Measurements from ENCODE around the gene RASSF3.

Gene RASSF3

DNA sequence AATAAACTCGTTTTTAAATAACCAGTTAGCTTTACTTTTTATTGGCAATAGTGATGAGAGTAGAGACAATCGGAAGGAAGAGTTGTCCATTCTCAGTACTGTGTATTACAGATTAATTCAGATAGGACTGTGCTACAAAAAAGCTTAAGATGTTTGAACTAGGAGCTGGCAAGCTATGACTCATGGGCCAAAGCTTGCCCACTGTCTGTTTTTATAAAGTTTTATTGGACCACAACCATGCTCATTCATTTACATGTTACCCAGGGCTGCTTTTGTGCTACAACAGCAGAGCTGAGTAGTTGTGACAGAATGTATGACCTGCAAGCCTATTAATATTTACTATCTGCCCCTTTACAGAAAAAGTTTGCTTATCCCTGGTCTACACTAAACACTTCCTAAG, 129.5 kb downstream of the RASSF3 start:
- TF ChIP-seq ZFX (IDR thresholded peaks at IDR 0.05; ENCODE audit: borderline replicate concordance) = no peak
- TF ChIP-seq, protein P1, sequence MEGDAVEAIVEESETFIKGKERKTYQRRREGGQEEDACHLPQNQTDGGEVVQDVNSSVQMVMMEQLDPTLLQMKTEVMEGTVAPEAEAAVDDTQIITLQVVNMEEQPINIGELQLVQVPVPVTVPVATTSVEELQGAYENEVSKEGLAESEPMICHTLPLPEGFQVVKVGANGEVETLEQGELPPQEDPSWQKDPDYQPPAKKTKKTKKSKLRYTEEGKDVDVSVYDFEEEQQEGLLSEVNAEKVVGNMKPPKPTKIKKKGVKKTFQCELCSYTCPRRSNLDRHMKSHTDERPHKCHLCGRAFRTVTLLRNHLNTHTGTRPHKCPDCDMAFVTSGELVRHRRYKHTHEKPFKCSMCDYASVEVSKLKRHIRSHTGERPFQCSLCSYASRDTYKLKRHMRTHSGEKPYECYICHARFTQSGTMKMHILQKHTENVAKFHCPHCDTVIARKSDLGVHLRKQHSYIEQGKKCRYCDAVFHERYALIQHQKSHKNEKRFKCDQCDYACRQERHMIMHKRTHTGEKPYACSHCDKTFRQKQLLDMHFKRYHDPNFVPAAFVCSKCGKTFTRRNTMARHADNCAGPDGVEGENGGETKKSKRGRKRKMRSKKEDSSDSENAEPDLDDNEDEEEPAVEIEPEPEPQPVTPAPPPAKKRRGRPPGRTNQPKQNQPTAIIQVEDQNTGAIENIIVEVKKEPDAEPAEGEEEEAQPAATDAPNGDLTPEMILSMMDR (IDR thresholded peaks at IDR 0.05) = no peak
- H3K27ac ChIP-seq = no peak overlapping the region

DNA sequence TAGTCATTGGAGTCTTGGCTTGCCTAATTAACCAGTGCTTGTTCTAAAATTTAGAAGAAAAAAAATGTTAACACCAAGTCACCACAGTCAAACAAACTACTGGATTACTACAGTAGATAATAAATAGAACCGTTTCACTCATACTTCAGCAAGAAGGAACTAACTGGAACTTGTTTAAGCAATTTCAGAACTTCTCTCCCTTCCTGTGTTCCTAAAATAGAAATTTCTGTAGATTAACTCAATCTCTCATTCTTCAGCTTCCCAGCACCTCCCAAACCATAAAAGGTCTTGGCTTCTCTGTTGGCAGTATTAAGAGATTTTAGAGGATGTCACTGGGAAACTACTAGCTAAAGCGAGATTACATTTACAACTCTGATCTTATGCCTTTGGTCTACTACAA, 130.4 kb downstream of the RASSF3 start:
- no peak overlapping the region for H3K27ac ChIP-seq
- no peak for TF ChIP-seq ZFX (IDR thresholded peaks at IDR 0.05; ENCODE audit: borderline replicate concordance)
- TF ChIP-seq, protein P1 (IDR thresholded peaks at IDR 0.05) = no peak

DNA sequence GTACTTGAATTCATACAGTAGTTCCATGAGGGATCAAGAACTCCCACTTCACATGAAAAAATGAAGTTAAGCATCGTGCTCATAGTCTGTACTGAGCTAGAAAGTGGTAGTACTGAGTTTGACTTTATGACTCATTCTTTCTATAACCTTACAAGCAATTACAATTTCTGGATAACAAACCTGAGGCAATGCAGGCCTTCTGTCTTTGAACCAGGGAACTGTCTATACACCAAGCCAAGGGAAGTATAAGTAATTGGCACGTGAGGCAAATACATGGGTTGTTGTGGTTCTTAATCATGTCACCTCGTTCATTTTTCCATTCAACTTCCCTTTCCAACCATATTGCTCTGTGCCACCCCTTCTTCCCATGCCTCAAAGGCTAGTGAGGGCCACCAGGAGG, 132.1 kb downstream of the RASSF3 start:
- no peak overlapping the region for H3K27ac ChIP-seq
- TF ChIP-seq, protein P1 (IDR thresholded peaks at IDR 0.05) = no peak
- no peak for TF ChIP-seq ZFX (IDR thresholded peaks at IDR 0.05; ENCODE audit: borderline replicate concordance)

DNA sequence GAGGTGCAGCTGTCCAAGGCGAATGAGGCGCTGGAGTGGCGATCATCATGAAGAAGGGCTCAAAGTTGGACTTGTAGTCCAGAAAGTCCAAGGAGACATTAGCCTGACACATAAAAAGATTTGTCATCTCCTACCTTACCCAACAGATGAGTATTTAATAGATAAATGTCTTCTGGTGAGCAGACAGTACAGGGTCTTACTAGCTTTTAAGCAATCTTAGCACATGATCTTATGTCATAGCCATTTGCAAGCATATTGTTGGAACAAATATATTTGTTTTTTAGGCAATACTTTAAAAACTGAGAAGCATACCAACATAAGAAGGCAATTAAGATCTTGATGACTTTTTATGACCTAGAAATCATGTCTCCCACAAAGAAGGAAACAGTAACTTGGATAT, 132.9 kb downstream of the RASSF3 start:
- TF ChIP-seq, protein P1 (IDR thresholded peaks at IDR 0.05) = no peak
- TF ChIP-seq ZFX (IDR thresholded peaks at IDR 0.05; ENCODE audit: borderline replicate concordance) = no peak
- H3K27ac ChIP-seq = no peak overlapping the region

DNA sequence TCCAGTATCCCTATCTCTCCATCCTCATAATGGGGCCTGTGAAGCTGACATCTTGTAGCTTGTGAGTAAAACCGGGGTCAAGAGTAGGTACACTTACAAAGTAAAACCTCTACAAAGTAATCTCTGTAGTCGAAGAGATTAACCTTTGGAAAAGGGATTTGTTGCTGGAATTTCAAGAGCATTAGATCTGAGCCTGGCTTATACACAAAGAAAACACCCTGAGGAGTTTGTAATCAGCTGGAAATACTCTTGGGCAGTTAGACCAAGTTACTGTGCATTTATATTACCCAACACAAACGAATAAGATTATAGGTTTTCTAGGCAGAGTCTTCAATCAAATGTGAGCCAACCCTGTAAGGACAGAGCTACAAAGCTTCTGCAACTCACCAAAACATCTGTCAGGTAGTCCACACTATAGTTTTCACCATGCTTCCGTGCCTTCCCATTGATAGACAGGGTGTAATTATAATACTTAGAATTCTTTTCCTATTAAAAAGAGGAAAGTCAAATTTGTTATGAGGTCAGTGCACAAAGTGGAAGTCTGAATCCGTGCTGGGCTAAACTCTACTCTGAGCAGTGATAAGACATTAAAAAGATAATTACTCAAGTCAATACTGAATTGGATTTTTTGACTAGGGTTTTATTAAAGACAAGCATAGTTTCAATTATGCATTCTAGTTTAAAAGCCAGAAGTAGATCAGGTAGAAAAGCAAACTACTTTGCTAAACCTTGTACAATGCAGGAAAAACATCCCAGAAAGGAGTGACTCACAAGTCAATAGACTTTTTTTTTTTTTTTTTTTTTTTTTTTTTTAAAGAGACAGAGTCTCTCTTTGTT, 134.3 kb downstream of the RASSF3 start:
- TF ChIP-seq, protein P1 (IDR thresholded peaks at IDR 0.05) = no peak
- no peak for TF ChIP-seq ZFX (IDR thresholded peaks at IDR 0.05; ENCODE audit: borderline replicate concordance)
- peak overlapping the region; percentile 21; the same call in 1 of the 2 replicates for H3K27ac ChIP-seq

DNA sequence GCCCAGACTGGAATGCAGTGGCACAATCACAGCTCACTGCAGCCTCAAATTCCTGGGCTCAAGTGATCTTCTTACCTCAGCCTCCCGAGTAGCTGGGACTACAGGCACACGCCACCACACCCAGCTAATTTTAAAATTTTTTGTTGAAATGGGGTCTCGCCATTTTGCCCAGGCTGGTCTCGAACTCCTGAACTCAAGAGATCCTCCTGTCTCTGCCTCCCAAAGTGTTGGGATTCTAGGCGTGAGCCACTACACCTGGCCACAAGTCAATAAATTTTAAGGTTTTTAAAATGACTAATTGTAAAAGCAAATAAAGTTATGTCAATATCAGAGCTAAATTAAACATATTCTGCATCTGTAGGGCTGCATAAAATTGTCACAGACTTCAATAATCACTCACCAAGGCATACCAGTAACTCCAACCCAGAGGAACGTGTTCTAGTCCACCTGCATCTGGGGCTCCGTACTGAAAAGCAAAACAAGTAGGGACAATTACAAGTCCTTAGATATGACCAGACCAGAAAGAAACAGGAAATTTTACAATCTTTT, 135.0 kb downstream of the RASSF3 start:
- H3K27ac ChIP-seq = peak overlapping the region; percentile 21
- no peak for TF ChIP-seq ZFX (IDR thresholded peaks at IDR 0.05; ENCODE audit: borderline replicate concordance)
- TF ChIP-seq, protein P1 (IDR thresholded peaks at IDR 0.05) = no peak

DNA sequence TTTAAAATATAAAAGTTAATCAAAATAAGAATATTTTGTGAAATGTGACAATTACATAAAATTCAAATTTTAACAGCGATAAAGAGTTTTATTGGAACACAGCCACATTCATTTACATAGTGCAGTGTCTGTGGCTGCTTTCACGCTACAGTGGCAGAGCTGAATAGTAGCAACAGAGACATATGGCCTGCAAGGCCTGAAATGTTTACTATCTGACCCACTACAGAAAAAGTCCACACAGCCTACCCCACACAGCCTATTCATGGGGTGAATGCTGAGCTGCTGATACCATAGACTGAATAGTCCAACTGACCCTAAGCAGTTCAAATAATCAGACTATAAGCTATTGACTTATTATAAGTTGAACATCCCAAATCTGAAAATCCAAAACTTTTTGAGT, 135.7 kb downstream of the RASSF3 start:
- H3K27ac ChIP-seq = peak overlapping the region; percentile 21
- TF ChIP-seq, protein P1 (IDR thresholded peaks at IDR 0.05) = no peak
- no peak for TF ChIP-seq ZFX (IDR thresholded peaks at IDR 0.05; ENCODE audit: borderline replicate concordance)
